Stimulated activated CD4-positive, alpha-beta T cell treated with anti-CD3 and anti-CD28 coated beads, TNF-alpha, amount 100 ng/mL, for 48 hours (primary cell): Measurements from ENCODE around the gene ITGB7.

Experiments used
- DNase-seq, 3 donors: peaks; one replicate each; pipeline ENCODE4 v3.0.0-alpha.2; 2020; ENCODE audit warnings: low read depth in 3 of 3

ITGB7 gene, protein sequence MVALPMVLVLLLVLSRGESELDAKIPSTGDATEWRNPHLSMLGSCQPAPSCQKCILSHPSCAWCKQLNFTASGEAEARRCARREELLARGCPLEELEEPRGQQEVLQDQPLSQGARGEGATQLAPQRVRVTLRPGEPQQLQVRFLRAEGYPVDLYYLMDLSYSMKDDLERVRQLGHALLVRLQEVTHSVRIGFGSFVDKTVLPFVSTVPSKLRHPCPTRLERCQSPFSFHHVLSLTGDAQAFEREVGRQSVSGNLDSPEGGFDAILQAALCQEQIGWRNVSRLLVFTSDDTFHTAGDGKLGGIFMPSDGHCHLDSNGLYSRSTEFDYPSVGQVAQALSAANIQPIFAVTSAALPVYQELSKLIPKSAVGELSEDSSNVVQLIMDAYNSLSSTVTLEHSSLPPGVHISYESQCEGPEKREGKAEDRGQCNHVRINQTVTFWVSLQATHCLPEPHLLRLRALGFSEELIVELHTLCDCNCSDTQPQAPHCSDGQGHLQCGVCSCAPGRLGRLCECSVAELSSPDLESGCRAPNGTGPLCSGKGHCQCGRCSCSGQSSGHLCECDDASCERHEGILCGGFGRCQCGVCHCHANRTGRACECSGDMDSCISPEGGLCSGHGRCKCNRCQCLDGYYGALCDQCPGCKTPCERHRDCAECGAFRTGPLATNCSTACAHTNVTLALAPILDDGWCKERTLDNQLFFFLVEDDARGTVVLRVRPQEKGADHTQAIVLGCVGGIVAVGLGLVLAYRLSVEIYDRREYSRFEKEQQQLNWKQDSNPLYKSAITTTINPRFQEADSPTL

DNA sequence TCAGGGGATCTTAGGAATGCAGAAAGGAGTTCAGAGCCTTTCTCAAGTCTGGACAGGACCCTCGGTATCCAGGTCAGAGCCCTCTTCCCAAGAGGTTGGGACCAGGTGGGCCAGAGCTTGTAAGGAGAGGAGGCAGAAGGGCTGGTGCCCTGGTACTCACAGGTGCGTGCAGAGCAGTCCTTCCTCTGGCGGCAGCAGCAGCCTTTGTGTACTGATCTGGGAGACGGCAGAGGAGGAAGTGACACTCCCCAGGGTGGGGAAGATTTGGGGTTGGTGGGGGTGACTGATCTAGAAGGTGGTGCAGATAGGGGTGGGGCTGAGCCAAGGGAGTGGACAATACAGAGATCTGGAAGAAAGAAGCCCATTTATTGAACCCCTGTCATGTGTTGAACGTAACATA lies at the start of gene ITGB7:
ITGB7 (minus strand) TSS at position 210 of the 400 bp plus-strand sequence. CDS start 6,808 bp downstream, outside the sequence.
- no peak for DNase-seq

DNA sequence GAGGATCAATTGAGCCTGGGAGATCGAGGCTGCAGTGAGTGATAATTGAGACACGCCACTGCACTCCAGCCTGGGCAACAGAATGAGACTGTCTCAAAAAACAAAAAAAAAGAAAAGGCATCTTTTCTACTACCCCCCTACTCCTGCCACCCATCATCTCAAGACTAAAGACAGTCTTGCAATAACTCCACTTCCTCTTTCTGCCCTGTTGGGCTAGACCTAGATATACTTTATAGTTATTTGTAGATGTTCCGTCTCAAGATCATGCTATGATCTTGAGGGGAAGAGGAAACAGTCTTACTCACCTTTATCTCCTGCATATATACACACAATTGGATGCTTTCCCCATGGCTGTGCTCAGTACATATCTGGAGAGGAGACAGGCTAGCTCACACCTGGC lies 48.9 kb upstream of the ITGB7 start:
- no peak for DNase-seq

DNA sequence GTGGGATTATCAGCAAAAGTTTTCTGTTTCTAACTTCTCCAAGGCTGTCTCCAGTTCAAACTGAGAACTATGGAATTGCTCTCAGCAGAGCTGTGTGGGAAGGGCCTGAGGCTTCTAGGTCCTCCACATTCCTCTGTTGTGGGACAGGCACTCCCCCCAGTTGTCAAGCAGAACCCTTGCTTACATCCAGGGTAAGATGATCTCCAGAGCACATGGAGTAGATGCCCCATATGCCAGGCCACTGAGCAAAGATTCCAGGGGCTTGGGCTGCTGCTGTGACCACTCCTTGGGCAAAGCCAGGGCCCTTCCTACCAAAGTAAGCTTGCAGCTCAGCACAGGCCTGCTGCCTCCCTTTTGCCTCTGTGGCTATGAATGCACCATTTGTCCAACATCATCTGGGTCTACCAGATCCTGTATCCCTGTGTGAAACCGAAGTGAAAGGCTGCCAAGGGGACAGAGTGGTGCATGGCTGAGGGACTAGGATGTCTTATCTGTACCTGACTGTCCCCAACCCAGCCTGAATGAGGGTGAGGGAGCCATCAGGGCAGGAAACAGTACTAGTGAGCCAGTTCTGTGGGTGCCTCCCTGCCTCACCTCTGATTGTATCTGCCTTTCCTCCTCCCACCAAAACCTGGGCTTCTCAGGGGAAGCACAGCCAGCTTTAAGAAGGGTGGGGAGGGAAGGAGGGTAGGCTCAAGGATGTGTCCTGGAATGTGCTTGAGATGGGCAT lies 47.9 kb upstream of the ITGB7 start:
- no peak for DNase-seq

DNA sequence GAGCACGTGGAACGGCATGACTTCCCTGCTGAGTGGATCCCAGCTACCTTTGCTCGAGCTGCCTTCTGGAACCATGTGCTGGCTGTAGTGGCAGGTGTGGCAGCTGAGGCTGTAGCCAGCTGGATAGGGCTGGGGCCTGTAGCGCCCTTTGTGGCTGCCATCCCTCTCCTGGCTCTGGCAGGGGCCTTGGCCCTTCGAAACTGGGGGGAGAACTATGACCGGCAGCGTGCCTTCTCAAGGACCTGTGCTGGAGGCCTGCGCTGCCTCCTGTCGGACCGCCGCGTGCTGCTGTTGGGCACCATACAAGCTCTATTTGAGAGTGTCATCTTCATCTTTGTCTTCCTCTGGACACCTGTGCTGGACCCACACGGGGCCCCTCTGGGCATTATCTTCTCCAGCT lies 46.2 kb upstream of the ITGB7 start:
- DNase-seq, result no peak

DNA sequence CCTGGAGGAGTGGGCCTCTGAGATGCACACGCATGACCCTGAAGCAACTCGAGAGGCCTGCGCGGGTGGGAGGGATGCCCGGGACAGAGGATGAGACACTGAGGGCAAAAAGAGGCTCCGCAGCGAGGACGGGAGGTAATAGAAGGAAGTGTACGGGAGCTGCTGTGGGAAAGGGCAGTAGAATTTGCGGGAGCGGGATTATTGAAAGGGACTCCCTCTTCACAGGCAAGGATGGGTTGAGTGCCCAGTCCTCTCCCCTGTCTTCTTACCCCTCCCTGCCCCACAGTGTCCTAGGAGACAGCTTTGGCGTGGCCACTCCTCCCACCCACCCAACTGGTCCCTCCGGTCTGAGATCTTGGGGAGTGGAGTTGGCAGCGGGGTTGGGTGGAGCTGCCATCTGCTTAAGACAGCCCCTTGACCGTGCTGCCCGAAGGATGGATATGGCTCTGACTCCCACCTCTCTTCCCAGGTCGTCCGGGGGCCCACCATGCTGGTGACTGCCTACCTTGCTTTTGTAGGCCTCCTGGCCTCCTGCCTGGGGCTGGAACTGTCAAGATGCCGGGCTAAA lies 45.4 kb upstream of the ITGB7 start:
- no peak for DNase-seq

DNA sequence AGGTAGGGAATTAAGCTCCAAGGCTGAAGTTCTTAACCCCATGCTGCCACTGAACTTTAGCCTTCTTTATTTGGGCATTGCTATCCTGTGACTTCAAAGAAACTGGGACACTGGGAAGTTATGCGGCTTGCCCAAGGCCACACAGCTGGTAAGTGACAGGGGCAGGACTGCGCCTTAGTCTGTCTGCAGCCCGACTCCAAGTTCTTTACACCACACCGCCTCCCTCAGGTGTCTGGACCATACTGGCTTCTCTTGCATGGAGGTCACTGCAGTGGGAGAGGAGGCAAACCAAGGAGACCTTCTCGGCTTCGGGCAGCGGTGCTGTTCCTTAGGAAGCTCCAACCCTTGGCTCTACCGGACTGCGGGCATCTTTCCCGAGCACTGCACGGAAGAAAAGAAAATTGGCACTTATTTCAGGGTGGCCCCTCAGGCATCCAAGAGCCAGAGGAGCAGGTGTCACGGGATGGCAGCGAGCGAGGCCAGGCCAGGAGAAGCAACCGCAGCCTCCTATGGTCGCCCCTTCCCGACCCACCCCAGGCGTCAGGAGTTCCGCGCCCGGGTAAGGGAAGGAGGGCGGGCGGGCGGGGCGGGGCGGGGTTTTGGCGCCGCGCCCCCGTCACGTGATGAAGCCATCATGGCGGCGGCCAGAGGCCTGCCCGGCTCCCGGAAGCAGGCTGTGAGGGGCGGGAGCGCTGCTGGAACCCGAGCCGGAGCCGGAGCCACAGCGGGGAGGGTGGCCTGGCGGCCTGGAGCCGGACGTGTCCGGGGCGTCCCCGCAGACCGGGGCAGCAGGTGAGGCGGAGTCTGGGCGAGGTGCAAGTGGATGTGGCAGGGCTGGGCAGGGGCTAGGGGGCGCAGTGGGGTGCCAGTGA lies 44.7 kb upstream of the ITGB7 start:
- peak in 1 of 3 donors; percentile 62 for DNase-seq

DNA sequence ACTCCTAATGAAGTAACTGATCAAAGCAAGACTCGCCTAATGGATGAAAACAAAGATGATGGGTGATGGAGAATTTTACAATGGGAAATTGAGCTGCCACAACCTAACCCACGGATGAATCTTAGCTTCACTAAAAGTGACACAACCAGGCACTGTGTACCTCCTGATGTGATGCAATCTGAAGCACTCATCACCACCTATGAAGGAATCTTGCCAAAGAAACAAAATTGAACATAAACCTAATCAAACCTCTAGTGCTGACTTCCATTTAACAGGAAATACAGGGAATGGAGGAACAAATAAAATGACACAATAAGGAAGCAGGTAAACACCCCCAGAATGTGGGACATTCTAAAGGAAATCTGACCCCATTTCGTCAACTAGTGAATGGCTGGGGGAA lies 38.2 kb upstream of the ITGB7 start:
- DNase-seq, result no peak

DNA sequence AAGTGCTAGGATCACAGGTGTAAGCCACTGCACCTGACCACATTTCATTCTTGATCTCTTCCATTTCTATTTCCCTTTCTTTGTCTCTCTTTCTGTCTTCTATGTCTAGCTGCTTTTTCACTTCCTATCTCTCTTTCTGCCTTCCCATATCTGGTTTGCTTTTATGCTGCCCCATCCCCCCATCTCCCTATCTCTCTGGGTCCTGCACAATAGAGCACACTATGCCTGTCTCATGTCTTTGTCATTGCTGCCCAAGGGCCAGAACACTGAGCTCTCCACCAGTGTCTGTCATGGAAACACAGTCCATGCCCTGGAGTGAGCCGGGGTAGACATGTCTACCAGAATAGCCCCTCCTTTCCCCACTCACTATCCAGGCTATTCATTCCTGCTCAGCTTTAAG lies 37.3 kb upstream of the ITGB7 start:
- no peak for DNase-seq

DNA sequence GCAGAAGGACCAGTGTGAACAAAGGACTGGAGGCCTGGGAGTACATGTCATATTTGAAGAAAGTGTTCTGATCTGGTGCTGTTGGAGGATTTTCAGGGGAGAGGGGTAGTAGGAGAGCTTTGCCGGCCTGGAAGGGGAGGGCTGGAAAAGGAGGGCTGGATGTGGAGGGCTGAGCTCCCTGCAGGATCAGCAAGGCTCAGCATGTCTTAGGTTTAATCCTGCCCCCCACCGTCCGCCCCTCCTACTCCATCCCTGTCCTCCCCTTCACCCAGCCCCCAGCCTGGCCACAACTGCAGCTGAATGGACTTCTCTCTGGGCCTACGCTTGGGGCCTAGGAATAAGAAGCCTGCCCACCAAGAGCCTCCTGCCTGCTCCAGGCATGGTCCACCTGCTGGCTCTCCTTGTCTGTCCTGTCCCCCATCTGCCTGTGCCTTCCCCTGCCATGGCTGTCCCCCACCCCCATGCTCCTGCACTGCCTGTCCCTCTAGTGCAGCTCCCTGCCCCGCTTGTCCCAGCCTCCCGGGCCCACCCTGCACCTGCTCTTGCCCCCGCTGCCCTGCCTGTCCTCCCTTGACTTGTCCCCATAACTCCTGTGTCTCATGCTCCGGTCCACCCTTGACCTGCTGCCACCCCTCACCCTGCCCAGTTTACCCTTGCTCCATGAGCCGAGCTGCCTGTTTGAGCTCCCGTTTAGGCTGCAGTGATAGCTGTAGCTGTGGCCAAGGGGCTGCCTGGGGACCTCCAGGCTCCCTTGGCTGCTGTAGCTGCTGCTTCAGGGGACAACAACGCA lies 34.8 kb upstream of the ITGB7 start:
- no peak for DNase-seq

DNA sequence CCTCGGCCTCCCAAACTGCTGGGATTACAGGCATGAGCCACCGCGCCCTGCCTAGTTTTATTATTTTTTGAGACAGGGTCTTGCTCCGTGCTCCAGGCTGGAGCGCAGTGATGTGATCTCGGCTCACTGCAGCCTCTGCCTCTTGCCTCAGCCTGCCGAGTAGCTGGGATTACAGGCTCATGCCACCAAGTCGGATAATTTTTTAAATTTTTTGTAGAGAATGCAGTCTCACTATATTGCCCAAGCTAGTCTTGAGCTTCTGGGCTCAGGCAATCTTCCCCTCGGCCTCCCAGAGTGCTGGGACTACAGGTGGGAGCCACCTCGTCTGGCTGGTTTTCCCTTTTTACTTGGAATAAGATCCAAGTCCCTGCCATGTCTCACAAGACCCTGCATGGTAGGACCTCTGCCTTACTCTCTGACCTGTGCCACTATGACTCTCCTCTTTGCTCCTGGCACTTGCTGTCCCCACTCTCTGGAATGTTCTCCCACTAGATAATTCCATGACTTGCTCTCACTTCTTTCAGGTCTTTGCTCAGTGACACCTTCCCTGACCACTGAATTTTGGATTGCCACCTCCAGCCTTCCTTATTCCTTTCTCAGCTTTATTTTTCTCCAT lies 32.7 kb upstream of the ITGB7 start:
- no peak for DNase-seq

DNA sequence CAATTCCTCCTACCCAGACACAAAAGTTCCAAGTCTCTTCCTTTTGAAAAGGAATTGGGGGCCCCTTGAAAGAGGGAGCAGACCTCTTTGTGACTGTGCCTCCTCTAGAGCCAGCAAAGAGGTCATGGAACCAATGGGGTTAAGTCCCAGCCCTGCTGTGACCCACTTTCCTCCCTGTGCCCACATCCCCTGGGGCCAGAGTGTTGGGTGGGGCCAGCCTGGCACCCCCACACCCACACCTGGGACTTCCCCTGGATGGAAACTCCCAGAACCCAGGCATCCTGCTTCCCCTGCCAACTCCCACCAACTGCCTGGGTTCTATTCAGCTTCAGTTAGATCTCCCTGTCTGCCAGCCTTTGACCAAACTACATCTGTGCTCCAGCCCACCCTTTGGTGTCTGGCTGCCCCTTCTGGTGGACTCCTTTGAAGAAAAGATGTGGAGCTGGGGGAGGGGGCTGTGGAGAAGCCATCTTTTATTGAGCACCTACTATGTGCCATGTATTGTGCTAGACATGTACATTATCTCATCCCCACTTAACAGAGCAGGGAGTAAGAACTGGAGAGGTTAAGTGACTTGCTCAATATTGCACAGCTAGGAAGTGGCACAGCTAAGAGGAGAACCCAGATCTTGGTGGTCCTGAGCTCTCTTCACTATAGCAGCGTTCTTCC lies 29.5 kb upstream of the ITGB7 start:
- DNase-seq, result no peak

DNA sequence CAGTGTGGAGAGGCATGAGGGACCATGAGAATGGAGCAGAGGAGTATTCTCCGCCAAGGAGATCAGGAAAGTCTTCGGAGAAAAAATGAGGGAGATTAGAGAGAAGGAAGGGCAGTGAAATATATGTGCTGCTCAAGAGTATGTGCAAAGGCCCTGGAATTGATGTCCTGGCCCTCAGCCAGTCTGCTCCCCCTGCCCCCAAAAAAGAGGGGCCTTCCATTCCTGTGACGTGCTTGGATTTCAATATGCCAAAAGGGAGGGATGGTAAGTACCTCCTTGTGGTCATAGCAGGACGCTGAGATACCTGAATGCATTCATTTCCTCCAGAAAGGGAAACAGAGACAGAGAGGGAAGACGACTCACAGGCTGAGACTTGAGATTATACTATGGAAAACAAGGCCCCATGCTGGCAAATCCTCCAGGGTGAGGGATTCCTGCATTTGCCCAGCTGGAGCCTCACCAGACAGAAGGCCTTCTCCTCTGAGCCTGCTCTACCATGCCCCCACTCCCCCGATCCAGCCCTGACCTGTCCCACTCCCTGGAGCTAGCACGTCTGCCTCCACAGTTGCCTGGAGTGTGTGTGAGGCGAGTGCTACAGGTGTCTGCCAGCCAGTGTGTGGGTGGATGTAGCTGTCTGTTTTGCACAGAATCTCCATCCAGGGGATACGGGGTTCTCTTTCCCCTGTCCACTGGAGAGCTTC lies 28.8 kb upstream of the ITGB7 start:
- DNase-seq, result no peak

DNA sequence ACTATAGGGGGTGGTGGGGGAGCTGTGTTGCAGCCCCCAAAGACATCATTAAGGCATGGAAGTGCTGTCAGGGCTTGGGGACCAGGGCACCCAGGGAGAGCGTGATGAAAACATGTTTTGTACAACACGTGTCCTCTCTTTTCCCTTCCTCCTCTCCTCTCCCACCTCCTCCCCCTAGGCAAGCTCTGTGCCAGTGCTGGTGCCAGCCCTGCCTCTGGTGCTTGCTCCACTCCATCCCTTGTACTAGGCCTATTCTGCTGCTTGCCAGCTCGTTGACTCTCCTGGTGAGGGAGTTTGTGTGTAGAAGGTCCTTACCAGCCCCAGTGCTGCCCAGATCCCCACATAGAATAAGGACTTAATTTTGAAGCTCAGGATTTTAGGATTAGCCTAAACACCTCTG lies 28.1 kb upstream of the ITGB7 start:
- DNase-seq, result no peak

DNA sequence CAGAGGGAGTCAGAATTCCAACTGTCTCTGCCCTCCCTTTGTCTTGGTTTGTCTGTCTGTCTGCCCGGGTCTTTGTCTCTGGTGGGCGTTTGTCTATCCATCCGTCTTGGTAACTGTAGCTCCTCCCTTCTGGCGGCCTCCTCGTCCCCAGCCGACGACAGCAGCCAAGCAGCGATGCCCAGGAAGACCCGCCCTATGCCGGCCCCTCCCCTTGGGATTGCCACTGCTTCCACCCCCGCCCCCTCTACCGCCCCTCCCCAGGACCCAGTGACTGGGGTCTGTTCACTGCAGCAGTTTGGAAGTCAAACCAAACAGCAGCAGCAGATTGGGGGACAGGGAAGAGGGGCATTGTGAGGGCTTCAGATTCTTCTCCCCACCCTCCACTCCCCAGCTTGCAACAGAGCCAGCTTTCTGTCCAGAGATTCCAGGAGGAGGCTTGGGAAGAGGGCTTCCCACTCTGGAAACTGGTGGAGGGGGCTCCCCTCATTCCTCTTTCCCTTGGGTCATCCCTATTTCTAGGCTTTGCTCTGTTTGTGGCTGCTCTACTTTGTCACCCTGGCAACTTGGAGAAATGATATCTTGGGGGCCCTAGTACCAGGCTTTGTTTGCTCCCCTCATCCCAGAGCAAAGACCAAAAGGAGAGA lies 27.3 kb upstream of the ITGB7 start:
- no peak for DNase-seq

DNA sequence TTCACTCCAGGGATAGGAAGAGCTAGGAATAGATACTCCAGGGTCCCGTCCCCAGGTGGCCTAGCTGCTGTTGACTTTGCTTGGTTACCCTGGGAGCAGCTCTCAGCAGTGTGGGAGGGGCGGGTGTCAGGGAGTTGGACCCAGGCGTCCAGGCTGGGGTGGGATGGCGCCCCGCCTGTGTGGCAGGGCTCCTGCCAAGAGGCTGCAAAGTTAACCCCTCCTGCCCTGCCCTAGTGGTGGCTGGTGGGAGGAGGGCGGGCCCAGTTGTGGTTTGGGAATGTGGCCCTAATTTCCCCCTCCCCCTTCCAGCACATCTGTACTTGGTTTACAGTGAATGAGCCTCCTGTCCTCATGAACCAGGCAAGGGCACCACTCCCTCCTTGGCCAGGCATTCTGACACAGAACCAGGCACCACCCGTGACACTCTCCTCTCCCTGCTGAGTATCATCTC lies 26.6 kb upstream of the ITGB7 start:
- DNase-seq, result no peak

DNA sequence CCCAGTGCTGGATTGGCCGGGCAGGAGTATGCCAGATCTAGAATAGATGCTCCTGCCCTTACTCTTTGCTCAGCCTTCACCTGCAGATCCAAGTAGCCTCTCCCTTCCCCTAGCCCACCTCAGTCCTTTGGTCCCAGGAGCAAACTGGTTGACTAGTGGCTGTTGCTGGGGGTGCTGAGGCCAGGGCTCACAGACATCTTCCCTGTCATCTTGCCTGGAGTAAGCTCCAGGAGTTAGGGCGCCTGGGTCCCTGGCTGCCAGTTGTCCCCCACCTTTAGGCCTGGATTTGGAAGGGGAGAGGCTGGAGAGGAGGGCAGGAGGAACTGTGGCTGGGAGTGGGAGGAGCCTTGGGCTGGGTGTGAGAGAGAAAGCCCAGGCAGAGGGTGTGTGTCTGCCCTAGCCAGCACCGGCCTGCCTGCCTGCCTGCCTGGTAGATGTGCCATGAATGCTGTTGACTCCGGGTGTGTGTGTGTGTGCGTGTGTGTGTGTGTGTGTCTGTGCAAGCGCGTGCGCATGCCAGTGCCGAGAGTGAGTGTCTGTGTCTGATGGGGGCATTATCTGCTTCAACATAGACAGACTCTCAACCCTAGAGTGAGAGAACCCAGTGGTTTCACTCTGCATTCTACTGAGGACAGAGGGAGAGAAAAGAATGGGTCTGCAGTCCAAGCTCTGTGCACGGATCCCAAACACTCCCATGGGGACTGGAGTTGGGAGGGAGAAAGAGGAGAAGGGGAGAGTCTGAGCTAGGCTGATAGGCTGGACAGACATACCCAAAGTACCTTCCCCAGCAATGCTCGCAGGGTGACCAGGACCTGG lies 25.8 kb upstream of the ITGB7 start:
- no peak for DNase-seq
